ENCODE results near the gene PIK3CA.
"Not testable (repeated sequence)": the region's sequence is repeated elsewhere in the genome, so short reads cannot be mapped to it uniquely, and the experiment has no call there.

Gene PIK3CA

DNA sequence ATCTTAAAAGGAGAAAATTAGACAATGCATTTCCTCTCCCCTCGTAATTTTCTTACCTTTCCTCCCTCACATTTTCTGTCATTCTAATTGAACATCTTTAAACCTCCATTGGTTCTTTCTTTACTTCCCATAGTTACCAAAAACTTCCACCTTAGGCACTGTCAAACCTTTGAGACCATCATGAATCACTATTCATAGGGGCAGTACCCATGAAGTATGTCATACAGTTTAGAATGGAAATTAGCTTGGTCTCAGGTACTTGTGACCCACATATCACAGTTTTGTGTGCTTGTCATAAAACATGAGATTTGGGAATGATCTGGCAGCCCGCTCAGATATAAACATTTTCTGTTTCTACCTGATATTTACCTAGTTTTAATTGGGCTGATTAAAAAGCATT, 52.6 kb downstream of the PIK3CA start:
- DNase-seq, result no peak

DNA sequence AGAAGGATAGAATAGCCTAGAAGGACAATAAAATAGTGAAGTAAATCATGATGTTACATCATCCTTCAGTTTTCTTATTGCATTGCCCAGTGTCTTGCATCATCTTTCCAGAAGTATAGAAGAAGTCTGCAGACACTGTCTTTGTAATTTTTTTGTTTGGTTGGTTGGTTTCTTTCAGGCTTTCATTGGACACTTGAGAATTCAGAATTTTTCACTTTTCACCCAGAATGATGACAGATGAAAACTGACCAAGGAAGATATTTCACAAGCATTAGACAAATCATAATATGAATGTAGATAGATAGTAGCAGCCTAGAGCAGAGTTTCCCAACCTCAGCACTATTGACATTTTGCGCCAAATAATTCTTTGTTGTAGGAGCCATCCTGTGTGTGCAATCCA, 67.4 kb downstream of the PIK3CA start:
- peak; percentile 7 for DNase-seq

DNA sequence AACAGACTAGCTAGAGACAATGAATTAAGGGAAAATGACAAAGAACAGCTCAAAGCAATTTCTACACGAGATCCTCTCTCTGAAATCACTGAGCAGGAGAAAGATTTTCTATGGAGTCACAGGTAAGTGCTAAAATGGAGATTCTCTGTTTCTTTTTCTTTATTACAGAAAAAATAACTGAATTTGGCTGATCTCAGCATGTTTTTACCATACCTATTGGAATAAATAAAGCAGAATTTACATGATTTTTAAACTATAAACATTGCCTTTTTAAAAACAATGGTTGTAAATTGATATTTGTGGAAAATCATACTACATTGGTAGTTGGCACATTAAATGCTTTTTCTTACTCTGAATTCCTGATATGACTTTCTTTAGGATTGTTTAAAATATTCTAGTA, 70.1 kb downstream of the PIK3CA start:
- not testable (repeated sequence) for DNase-seq

DNA sequence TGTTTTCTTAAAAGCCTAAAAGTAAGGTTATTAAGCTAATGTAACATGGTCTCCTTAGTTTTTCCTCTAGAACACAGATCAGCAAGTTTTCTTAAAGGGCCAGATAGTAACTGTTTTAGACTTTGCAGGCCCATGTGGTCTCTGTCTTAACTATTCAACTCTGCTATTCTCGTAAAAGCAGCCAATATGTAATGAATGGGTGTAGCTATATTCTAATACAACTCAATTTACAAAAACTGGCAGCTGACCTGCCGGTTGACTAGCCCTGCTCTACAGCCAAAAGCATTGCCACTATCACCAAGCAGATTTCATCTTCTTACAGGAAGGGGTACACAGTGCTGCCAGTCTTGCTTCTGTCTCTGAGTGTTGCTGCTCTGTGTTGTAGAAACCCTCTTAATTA, 75.4 kb downstream of the PIK3CA start:
- DNase-seq, result no peak

DNA sequence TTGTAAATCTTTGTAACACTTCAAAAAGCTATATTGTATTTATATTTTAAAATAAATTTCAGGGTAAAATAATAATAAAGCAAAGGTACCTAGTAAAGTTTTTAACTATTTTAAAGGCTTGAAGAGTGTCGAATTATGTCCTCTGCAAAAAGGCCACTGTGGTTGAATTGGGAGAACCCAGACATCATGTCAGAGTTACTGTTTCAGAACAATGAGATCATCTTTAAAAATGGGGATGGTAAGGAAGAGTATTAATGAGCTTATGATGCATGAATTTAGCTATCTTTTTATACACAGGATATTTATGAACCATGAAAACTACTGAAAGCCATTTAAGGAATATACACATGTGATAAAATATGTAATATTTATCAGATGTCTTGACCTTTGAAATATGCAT, 76.4 kb downstream of the PIK3CA start:
- no peak for DNase-seq

DNA sequence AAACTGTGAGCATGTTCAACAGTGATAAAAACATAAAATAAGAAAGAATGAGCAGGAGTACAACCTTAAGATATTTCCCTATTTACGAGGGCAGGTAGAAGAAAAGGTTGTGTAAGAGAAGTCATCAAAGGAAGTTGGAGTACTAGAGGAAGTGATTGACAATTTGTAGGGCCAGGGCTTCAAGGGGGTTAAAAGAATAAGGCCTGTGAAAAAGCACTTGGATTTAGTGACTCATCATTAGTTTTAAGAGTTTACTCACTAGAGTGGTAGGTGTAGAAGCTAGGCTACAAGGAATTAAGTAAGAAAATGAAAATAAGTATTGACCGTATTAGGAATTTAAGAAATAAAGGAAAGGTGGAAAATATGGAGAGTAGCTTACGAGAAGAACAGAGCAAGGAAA, 79.2 kb downstream of the PIK3CA start:
- DNase-seq, result no peak

DNA sequence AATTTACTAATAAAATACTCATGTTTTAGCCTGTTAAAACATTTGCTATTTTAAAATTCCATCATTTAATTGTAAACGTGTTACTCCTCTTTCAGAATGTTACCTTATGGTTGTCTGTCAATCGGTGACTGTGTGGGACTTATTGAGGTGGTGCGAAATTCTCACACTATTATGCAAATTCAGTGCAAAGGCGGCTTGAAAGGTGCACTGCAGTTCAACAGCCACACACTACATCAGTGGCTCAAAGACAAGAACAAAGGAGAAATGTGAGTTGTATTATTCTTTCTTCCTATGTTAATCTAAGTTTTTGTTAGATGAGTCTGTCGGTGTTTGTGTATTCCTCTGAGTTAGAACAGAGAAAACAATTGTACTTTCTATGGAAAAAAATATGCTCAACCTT, 81.0 kb downstream of the PIK3CA start:
- no peak for DNase-seq

DNA sequence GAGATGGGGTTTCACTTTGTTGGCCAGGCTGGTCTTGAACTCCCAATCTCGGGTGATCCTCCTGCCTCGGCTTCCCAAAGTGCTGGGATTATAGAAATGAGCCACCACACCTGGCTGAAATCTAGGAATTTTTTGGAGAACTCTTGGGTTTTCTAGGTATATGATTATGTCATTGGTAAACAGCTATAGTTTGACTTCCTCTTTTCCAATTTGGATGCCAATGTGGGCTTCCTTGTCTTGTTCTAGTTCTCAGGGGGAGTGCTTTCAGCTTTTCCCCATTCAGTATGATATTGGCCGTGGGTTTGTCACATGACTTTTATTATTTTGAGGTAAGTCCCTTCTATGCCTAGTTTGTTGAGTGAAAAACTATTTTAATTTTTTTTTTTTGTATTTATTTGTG, 84.9 kb downstream of the PIK3CA start:
- no peak for DNase-seq

DNA sequence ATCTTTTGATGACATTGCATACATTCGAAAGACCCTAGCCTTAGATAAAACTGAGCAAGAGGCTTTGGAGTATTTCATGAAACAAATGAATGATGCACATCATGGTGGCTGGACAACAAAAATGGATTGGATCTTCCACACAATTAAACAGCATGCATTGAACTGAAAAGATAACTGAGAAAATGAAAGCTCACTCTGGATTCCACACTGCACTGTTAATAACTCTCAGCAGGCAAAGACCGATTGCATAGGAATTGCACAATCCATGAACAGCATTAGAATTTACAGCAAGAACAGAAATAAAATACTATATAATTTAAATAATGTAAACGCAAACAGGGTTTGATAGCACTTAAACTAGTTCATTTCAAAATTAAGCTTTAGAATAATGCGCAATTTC, 86.0 kb downstream of the PIK3CA start:
- no peak for DNase-seq

DNA sequence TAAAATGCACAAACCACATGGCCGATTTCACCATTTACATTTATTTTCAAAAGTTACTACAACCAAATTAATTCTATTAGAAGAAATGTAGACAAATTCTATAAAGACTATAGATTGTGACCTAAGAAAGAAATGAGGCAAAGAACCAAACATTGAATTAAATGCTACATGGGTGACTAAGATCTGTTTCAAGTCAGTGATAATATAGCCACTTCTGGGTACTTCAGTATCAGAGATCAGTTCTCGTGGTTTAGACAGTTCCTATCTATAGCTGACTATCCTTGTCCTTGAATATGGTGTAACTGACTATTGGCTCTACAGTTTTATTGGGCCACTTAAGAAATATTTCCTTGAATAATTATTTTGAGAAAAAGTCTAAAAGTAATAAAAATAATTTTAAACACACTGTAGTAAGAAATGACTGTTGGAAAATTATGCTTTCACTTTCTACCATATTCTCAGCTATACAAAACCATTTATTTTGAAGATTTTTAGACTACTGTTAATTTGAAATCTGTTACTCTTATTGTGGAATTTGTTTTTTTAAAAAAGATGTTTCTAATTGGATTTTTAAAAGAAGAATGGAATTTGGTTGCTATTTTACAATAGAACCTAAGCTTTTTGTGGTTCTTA, 88.6 kb downstream of the PIK3CA start:
- DNase-seq, result no peak

DNA sequence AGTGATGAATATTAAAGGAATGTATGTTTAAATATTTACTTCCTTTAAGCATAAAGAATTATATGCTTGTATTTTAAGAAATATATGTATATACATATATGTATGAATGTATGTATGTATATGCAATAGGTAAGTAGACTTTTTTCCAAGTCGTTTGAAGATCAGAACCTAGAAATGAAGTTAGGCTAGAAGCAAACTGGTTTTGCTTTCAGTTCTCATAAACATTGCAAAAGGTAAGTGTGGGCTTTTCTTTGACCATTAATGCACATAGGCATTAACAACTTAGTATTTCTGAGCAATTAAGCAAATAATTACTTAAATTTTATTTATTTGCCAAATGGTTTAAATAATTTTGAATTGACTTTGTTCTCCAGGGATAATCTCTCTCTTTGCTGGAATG, 92.1 kb downstream of the PIK3CA start:
- not testable (repeated sequence) for DNase-seq

DNA sequence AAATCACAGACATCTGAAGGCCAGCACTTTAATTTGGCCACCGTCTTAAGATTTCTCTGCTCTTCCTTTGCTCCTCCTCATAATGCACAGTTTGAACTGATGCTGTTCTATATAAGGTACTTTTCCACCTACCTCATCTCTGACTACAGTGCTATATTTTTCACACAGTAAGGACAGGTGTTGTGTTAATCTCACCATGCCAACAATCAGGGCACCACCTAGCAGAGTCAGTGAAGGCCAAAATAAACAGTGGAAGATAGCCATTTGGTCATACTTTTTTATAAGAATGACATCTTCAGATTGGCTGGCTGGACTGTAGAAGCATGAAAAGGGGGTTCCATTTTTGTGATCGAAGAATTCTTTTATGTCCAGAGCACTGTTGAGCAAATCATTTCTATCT, 94.7 kb downstream of the PIK3CA start:
- not testable (repeated sequence) for DNase-seq

DNA sequence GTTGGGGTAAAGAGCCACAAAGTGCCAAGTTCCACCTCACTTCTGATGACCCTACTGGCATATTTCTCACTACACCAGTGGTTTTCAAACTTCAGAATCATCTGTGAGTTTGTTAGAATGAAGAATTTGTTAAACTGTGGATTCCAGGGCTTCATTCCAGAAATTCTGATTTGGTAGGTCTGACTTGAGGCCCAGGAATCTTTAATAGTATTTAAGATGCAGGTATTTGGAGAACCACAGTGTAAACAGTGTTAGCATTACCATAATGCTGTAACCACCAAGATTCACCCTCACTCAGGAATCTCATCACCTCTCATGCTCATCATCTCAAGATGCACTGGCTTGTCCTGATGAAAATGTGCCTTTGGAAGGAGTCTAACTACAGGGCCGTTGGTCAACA, 96.7 kb downstream of the PIK3CA start:
- no peak for DNase-seq

DNA sequence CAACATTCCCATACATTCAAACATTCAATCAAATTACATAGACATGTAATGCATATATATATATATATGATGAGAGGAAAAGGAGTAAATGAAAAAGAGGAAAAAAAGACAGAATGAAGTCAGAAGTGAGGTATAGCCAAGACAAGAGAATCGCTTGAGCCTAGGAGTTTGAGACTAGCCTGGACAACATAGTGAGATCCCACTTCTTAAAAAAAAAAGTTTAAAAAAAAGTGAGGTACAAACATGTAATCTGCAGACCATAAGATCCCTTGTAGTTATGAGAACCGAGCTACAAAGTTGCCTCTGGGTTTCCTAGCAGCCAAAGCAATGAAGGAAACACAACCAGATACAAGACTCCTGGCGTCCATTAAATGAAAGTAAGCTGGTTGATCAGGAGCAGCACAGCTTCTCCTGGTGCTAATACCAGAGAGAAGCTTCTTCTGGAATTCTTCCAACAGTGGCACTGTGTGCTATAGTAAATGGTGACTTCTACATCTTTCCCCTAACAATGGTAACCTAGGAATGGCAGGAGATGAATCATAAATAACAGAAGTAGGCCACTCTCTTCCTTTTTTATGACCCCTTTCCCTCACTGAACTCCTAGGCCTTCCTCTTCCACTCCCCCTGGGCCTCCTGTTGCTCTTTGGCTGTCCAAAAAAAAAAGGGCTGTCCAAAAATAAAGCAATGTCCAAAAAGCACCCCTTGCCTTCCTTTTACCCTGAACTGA, 99.3 kb downstream of the PIK3CA start:
- peak; percentile 4 for DNase-seq

DNA sequence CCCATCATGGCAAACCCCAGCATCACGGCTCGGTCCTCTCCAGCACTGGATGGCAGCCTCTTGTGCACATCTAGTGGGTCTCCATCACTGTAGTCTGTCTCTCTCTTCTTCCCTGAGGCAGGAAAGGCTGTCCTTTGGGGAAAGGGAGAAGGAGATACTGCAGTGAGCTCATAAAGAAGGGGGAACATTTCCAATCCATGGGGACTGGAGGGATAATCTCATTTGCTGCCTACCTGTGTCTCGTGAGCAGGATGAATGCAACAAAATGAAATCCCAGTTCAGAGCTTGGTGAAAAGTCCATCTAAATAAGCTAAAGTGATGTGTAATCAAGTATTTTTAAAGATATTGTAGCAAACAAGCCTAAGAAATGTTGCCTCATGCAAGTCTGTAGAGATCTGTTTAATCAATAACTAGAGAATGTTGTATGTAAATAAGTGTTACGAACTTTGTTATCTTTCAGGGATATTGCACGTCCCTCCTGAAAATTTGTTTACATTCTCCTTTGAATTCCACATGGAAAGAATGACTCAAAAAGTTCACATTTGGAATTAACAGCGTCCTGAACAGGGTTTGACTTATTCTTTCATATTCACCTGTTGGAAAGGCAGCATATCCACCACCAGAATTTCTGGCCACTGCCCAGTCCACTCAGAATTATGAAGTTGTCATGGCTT, 102.8 kb downstream of the PIK3CA start, which contains the start of gene KCNMB3:
TSS of gene KCNMB3 (minus strand) at position 312 of the 674 bp plus-strand sequence. CDS start at position 188, 124 bp downstream.
- DNase-seq, result no peak

DNA sequence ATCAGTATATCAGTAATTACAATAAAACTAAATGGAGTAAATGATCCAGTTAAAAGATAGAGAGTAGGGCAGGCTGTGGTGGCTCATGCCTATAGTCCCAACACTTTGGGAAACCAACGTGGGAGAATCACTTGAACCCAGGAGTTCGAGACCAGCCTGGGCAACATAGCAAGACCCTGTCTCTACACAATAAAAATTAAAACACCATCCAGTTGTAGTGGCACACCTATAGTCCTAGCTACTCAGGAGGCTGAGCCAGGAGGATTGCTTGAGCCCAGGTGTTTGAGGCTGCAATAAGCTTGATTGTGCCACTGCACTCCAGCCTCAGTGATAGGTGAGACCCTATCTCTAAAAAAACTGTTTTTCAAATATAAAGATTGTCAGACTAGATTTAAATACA, 108.7 kb downstream of the PIK3CA start:
- no peak for DNase-seq

DNA sequence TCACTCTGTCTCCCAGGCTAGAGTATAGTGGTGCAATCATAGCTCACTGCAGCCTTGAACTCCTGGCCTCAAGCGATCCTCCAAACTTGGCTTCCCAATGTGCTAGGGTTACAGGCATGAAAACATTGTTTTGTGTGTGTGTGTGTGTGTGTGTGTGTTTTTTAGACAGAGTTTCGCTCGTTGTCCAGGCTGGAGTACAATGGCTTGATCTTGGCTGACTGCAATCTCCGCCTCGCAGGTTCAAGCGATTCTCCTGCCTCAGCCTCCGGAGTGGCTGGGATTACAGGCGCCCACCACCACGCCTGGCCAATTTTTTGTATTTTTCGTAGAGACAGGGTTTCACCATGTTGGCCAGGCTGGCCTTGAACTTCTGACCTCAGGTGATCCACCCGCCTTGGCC, 109.6 kb downstream of the PIK3CA start:
- not testable (repeated sequence) for DNase-seq

DNA sequence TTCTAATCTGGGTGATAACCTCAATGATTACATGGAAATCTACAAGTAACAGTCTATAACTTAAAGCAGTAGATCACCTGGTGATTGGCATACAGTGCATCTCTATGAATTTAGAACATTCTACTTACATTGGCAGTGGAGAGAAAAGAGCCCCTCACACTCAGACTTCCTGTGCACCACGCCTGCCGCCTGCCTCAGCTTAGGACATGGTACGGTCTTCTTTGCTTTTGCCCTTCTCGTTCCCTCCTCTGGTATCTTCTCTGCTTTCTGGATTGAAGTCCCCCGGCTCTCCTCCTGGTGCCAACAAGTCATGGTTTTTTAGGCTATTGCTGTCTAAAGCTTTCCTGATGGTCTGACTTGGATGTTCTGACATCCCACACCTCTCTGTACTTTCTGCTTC, 110.7 kb downstream of the PIK3CA start:
- no peak for DNase-seq

DNA sequence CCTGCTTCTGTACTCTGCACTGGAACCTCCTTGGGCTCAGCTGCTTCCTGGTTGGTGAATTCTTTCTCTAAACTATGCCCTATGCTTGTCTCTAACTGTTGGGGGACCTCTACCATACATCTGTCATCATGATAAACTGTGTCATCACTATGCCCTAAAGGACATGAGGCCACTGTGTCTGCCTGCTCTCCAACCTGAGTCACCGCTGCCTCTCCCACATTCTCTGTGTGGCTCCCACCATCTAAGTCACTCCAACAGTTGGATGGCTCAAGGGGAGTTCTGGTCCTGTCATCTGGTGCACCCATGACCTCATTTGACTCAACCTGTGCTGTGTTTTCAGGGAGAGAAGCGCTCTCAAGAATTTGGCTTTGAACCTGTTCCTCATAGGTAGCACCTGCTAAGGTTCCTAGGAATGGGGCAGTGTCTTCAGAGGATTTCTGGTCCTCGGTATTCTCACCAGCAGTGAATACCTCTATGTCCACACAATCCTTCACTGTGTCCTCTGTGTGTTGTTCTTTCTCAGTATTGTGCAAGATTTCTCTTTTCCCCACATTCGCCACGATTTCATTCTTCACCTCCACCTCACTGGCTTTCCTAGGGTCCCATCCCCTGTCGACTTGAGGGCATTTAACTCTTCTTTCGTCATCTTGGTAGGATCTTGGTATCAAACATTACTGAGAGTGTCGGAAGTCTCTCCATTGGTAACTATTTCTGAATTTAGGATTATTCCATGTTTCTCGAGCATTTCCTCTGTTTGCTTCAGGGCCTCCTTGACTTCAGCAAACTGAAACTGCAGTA, 112.0 kb downstream of the PIK3CA start:
- DNase-seq, result not testable (repeated sequence)

DNA sequence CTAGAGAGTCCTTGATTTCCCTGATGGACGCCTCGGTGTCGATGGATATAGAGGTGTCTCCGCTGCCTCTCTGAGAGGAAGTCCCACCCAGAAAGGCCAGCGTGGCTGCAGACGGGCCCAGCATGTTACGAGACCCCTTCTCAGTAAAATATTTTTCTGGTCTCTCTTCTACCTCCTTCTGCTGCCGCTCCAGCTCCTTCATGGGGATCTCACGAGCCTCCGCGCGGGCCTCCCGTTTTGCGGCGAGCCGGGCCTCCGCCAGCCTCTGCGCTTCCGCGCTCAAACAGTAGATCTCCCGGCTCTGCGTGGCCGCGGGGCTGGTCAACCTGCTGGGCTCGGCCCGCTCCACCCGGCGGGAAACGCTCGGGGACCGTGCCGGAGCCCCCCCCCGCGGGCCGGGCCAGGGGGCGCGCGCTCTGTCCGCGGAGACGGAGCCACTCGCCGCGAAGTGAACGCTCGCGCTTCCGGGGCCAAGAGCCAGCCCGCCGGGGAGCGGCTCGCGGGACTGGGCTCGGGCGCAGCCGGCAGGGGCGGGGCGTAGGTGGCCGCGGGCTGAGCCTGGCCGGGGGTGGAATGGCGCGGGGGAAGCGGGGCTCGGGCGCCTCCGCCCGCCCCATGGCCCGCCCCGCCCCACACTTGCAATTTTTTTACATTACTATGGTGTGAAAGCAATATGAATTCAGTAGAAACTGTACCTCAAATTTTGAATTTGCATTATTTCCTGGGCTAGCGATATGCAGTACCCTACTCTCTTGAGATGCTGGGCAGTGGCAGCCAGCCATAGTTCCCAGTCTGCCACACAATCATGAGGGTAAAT, 113.0 kb downstream of the PIK3CA start:
- peak; percentile 70 for DNase-seq

DNA sequence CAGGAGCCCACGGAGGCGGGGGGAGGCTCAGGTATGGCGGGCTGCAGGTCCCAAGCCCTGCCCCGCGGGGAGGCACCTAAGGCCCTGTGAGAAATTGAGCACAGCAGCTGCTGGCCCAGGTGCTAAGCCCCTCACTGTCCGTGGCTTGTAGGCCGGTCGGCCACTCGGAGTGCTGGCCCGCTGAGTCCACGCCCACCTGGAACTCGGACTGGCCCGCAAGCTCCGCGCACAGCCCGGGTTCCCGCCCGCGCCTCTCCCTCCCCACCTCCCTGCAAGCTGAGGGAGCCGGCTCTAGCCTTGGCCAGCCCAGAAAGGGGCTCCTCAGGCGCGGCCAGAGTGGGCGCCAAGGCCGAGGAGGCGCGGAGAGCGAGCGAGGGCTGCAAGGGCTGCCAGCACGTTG, 115.0 kb downstream of the PIK3CA start:
- DNase-seq, result no peak

DNA sequence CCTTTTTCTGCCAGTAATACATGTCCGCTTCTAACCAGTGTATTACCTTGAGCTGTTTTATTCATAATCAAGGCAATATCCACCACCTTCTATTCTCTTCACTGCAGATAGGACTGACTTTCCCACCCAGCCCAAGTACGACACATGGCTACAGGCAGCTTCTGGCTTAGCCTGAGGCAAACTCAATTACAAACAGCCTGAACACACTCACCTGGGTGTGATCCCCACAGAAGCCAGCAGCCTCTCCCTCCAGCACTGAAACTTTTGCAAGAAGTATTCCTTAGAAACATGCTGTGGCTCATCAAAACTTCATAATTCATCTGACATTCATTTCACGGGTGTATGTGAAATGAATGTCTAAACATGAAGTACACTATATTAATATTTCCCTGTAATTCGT, 116.3 kb downstream of the PIK3CA start:
- no peak for DNase-seq

Measured in suppressor macrophage treated with lipopolysaccharide for 4 hours (primary cell).